HEK293T (cell line): ENCODE measurements around the gene FN1.

Source experiments
- BHLHE40 ChIP-seq: fragments of 450-650 bp; IDR thresholded peaks from 2 replicates; pipeline ENCODE4 v1.6.1; 2016; ENCODE audit warnings: mild to moderate bottlenecking, moderate library complexity, borderline replicate concordance
- CTBP1 ChIP-seq: fragments of 450-650 bp; IDR thresholded peaks from 2 replicates; pipeline ENCODE4 v1.6.1; 2016; ENCODE audit warnings: borderline replicate concordance
- FOXA1 ChIP-seq: fragments of 450-650 bp; IDR thresholded peaks from 2 replicates; pipeline ENCODE4 v1.6.1; 2016; ENCODE audit warnings: mild to moderate bottlenecking
- FOXK2 ChIP-seq: fragments of 450-650 bp; IDR thresholded peaks from 2 replicates; pipeline ENCODE4 v1.6.1; 2016; ENCODE audit warnings: mild to moderate bottlenecking
- FOXM1 ChIP-seq: fragments of 450-650 bp; IDR thresholded peaks from 2 replicates; pipeline ENCODE4 v1.6.1; 2017; ENCODE audit warnings: mild to moderate bottlenecking, borderline replicate concordance
- HDGF ChIP-seq: fragments of 450-650 bp; IDR thresholded peaks from 2 replicates; pipeline ENCODE4 v1.6.1; 2017; ENCODE audit warnings: antibody characterized with exemption, borderline replicate concordance
- NFRKB ChIP-seq: fragments of 450-650 bp; IDR thresholded peaks from 2 replicates; pipeline ENCODE4 v1.6.1; 2016; ENCODE audit warnings: mild to moderate bottlenecking, moderate library complexity
- TARDBP ChIP-seq: fragments of 450-650 bp; IDR thresholded peaks from 2 replicates; pipeline ENCODE4 v1.6.1; 2016
- ZNF384 ChIP-seq: fragments of 450-650 bp; IDR thresholded peaks from 2 replicates; pipeline ENCODE4 v1.6.1; 2016

- no peak for TF ChIP-seq ZNF384
- no peak for TF ChIP-seq HDGF
- TF ChIP-seq FOXM1, result no peak
- no peak for TF ChIP-seq FOXK2
- no peak for TF ChIP-seq NFRKB
- no peak for TF ChIP-seq TARDBP
- no peak for TF ChIP-seq CTBP1
- no peak for TF ChIP-seq BHLHE40
- no peak for TF ChIP-seq FOXA1
Observed at GRCh38 chr2:215357660-215358059, 78.2 kb downstream of the FN1 start.
